ENCODE measurements around the gene ATP8A1.

DNA sequence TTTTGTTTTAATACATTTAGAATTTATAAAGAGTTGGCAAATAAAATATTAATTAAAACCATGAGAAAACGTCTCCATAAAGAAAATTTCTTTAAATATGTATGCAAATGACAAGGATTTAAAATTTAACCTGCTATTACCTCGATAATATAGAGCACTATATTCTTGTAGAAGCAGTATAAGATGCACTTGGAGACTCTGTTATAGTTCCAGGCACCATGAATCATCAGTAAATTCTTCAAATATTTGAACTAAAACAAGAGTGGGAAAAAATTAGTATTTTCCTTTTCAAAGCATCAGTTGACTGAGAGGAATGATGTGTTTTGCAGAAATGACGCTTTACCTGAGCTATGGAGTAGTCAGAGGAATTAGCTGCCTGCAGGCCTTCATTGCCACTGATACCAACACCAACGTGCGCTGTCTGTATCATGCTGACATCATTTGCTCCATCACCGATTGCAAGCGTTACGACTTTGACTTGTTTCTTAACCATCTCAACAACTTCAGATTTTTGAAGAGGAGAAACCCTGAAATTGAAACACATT lies 192.3 kb downstream of the ATP8A1 start:
- TF ChIP-seq, protein P1, sequence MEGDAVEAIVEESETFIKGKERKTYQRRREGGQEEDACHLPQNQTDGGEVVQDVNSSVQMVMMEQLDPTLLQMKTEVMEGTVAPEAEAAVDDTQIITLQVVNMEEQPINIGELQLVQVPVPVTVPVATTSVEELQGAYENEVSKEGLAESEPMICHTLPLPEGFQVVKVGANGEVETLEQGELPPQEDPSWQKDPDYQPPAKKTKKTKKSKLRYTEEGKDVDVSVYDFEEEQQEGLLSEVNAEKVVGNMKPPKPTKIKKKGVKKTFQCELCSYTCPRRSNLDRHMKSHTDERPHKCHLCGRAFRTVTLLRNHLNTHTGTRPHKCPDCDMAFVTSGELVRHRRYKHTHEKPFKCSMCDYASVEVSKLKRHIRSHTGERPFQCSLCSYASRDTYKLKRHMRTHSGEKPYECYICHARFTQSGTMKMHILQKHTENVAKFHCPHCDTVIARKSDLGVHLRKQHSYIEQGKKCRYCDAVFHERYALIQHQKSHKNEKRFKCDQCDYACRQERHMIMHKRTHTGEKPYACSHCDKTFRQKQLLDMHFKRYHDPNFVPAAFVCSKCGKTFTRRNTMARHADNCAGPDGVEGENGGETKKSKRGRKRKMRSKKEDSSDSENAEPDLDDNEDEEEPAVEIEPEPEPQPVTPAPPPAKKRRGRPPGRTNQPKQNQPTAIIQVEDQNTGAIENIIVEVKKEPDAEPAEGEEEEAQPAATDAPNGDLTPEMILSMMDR (IDR thresholded peaks at IDR 0.05; ENCODE audit: low read depth, low read length, poor library complexity, severe bottlenecking): no peak
- no peak for TF ChIP-seq EZH2phosphoT487 (IDR thresholded peaks at IDR 0.05; ENCODE audit: borderline replicate concordance, low read length)
